Cerebellar cortex (tissue), 1 donor: ENCODE data around the gene TPGS1.
A peak's percentile ranks its signal among the peaks of the same experiment; 100 is the strongest.

Experiments
- DNase-seq: peaks from one replicate; pipeline ENCODE4 v3.0.0-alpha.2; 2015; ENCODE audit warnings: low spot score

Gene TPGS1

DNA sequence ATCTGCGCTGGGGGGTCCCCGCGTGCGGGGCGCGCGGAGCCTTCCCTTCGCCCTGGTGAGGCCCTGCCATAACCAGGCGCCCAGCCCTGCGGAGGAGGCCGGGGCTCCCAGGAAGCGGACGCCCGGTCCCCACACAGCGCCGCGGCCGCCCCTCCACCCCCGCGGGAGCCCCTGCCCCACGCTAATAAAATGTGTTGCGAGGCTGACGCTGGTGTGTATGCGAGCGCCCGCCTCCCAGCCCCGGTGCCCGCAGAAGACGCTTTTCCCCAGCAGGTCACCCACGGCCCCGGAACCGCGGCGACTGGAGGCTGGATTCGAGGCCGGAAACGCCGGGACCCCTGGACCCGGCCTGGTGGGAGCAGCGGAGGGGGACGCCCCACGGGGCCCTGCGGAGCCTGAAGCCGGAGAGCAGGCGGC lies 12.2 kb downstream of the TPGS1 start:
- DNase-seq = no peak

DNA sequence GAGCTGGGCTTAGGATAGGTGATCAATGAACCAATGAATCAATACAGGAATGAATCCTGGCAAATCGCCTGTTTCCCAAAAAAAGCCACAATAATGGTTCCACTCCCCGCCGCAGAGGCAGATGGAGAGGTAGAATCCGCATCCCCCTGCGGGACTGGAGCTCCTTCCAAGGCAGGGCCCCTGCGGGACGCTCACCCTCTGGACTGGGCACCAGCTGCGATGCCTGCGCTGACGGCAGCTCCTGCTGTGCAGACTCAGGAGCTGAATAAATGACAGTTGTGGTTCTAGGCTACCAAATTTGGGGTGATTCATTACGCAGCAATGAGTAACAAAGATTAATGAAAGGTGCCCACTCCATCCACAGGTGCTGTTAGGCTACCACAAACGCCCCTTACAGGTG lies 15.4 kb downstream of the TPGS1 start:
- DNase-seq = no peak

DNA sequence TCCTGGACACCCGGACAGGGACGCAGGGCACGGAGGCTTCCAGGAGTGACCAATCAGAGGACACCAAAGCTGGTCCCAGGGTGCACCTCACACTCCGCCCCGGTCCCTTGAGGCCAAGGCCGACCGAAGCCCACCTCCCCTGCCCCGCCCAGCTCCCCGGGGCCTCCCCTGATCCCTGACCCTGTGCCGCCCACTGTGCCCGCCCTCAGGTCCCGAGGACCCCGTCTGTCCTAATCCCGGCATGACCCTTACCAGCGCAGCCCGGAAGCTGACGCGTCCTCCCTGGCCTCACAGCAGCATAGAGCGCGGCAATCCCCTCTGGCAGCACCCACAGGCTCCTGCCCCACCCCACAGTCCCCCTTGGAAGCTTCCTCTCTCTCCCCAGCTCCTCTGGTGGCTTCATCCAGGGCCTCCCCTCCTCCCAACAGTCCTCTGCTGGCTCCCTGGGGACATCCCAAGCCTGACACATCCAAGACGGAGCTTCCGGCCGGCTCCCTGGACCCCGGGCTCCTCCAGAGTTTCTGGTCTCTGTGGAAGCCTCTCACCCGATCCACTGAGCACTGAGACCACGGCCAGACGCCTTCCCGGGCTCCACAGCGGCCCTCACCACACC lies 16.9 kb downstream of the TPGS1 start:
- no peak for DNase-seq

DNA sequence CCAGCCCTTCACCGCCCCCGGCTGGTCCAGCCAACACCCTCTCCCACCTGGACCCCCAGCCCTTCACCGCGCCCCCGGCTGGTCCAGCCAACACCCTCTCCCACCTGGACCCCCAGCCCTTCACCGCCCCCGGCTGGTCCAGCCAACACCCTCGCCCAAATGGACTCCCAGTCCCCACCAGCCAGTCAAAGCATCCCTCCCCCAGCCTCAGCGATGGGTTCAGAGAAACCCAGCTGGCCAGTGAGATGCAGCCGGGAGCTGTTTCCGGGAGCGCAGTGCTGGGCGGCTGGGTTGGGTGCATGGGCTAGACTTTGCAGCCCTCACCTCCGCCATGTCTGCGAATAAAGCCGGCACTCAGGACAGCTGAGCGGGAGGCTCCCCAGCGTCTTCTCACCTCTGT lies 17.7 kb downstream of the TPGS1 start:
- no peak for DNase-seq

GRCh38 chr19:525857-526419 lies 18.6 kb downstream of the TPGS1 start:
- no peak for DNase-seq

DNA sequence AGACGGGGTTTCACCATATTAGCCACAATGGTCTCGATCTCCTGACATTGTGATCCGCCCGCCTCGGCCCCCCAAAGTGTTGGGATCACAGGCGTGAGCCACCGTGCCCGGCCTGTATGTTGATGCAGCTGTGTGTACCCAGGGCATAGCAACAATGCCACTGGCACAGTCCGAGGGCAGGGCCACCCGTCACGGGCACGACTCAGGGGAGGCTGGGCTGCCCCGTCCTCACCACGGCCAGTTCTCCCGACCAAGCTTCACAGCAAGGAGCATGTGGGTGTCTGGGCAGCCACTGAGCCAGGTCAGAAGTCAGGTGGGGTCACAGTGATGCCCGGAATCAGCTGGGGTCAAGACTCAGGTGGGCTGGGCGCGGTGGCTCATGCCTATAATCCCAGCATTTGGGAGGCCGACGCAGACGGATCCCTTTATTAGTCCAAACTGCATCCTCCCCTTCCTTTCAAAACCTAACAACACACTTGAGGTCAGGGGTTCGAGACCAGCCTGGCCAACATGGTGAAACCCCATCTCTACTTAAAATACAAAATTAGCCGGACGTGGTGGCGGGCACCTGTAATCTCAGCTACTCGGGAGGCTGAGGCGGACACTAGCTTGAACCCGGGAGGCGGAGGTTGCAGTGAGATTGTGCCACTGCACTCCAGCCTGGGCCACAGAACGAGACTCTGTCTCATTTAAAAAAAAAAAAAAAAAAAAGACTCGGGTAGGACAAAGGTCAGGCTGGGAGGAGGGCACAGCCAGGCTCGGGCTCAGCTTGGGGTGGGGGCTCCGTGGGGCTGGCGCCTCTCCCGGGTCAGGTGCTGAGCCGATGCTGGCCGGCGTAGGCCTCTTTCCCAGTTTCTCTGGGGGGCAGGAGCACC lies 23.1 kb downstream of the TPGS1 start:
- DNase-seq = no peak

DNA sequence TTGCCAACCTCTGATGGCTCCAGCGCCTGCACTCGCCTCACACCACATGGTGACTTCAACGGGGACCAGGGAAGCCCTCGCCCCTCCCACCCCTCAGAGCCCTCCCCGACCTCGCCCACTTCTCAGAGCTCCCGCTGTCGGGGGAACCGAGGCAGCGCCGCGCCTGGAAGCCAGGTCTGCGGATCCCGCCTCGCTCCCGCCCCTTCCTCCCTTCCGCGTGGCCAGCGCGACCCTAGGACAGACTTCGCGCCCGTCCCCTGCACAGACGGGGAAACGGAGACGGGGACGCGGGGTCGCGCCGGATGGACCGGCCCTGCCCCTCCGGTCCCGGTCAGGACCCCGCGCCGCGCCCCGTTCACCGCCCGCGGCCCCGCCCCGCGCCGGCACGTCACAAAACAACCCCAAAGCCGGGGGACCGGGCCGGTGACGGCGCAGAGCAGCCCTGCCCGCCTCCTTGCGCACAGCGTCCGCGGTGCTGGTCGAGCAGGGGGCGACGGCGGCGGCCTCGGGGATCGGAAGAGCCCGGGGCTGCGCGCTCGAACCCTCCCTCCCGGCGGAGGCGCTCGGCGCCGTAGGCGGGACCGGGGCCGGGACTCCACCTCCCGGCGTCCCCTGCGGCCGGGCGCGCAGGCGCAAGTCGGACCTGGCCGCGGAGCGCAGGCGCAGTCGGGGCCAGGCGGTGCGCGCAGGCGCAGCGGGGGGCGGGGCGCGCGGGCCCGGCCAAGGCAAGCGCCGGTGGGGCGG lies 23.9 kb downstream of the TPGS1 start:
- DNase-seq = peak; percentile 73

DNA sequence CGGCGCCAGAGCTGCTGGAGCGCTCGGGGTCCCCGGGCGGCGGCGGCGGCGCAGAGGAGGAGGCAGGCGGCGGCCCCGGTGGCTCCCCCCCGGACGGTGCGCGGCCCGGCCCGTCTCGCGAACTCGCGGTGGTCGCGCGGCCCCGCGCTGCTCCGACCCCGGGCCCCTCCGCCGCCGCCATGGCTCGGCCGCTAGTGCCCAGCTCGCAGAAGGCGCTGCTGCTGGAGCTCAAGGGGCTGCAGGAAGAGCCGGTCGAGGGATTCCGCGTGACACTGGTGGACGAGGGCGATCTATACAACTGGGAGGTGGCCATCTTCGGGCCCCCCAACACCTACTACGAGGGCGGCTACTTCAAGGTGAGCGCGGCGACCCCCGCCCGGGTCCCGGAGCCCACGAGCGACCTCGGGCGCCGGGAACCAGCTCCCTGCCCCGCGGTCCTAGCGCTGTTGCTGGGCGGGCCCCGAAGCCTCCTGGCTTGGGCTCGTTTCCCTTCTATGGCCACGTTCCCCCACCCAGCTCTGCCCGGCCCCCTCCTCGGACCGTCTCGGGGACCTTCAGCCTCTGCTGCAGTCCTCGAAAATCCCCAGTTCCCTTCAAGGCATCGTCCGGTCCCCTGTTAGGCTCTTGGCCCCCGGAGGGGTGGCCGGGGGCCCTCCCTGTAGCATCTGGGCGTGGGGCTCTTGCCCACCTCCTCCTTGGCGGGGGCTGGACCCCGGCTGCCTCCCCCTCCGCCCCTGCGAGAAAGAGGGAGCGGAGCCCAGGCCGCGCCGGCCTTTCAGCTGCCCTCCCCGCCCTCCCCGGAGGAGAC lies 24.7 kb downstream of the TPGS1 start, which contains the start of gene CDC34:
CDC34 (plus strand) TSS at position 8 of the 808 bp plus-strand sequence; CDS start at position 180, 172 bp downstream.
- DNase-seq = no peak

- DNase-seq = peak; percentile 86
Measured at GRCh38 chr19:532561-533363, 25.5 kb downstream of the TPGS1 start.

DNA sequence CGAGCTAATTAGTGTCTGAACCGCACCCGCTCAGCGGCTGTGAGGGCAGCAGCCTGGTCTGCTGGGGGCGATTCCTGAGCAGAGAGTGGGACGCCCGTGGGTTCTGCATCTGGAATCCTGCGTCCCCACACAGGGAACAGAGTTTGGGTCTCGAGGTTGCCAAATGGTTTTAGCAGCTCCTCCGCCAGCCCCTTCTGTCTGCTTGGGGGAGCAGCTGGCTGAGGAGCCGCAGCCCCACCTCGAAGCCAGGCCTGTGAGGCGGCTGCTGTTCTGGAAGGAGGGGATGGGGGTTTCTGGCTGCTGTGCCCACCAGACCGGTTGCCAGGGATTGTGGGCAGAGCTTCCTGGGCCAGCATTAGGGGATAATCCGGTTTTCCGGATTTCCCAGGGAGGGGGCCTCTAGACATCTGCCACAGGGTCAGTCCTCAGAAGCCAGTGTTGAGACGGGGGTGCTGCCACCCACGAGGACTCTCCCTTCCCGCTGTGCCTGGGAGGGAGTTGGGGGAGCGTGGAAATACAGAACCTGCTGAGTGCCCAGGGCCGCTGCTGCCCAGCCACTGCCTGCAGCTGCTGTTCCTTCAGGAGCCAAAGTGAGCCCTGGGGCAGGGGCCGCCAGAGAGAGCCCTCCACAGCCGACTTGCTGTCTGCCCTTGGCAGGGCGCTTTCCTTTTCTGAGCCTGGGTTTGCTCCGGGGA lies 26.2 kb downstream of the TPGS1 start:
- no peak for DNase-seq

DNA sequence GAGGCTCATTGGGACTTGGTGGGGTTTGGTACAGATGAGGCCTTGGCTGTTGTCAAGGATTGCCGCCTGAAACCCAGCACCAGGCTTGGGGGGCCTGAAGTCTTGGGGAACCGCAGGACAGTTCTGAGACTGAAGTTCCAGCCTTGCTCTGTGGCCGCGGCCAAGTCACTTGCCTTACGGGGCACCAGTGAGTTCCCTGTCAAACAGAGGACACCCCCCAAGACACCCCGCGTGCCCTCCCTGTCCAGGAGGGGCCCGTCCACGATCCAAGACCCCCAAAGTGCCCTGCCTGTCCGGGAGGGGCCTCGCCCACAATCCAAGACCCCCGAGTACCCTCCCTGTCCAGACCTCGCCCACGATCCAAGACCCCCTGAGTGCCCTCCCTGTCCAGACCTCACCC lies 26.8 kb downstream of the TPGS1 start:
- DNase-seq = no peak

- DNase-seq = peak; percentile 46
Measured at GRCh38 chr19:535017-535835, 27.9 kb downstream of the TPGS1 start.

DNA sequence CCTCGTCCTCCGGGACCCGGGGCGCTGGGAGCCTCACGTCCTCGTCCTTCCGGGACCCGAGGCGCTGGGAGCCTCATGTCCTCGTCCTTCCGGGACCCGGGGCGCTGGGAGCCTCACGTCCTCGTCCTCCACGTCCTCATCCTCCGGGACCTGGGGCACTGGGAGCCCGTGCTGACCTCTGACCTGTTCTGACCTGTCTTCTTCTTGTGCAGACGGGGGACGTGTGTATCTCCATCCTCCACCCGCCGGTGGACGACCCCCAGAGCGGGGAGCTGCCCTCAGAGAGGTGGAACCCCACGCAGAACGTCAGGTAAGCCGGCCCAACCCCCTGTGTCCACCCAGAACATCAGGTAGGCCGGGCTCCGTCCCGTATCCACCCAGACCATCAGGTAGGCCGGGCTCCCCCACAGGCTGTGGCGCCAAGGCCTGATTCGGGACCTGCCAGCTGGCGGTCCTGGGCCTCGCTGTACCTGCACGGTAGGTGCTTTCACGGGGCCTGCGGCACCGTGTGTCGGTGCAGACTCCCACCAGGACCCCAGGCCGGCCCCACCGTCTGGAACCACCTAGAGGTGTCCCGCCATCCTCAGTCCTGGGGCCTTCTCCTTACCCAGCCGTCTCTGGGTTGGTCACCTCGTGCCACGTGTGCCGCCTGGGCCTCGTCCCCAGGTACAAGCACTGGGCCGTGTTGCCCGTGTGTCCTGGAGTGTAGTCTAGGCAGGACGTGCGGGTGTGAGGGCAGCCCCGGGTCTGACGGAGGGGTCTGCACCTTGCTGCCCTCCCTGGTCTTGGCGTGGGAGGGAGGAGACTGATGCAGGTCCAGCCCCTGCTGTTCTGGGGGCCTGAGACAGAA lies 29.0 kb downstream of the TPGS1 start:
- DNase-seq = no peak

DNA sequence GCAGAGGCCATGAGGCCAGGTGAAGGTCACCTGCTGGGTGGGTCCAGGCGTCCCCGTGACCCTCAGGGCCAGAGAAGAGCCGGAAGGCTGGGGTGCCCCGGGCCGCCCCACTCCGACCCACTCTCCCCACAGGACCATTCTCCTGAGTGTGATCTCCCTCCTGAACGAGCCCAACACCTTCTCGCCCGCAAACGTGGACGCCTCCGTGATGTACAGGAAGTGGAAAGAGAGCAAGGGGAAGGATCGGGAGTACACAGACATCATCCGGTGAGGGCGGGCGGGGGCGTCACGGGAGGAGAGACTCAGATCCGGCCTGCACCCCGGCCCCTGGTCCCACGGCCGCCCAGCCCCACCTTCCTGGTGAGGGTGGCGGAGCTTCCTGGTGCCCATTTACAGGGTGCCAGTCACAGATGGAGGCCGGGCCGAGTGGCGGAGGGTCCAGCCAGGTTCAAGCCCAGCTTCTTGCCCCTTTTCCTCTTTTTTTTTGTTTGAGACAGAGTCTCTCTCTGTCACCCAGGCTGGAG lies 29.6 kb downstream of the TPGS1 start:
- DNase-seq = no peak

- DNase-seq = no peak
Measured at GRCh38 chr19:538641-539428, 31.5 kb downstream of the TPGS1 start.

- no peak for DNase-seq
Measured at GRCh38 chr19:539429-540030, 32.2 kb downstream of the TPGS1 start.
